Amygdala (tissue), 56 donors: ENCODE measurements around the gene BDKRB2.
A peak's percentile ranks its signal among the peaks of the same experiment; 100 is the strongest.

Source experiments
- DNase-seq, 56 donors: peaks; one replicate each; lab custom pipeline; 2025; lab: John Stamatoyannopoulos, UW

The BDKRB2 gene

GRCh38 chr14:96204151-96205058, at the start of gene BDKRB2:
BDKRB2 (plus strand) TSS chr14:96204839; CDS start chr14:96237108, 32,269 bp downstream.
- peak in 37 of 56 donors; percentile 6 to 72 (median 34) for DNase-seq

- DNase-seq: no peak
These were observed 49.7 kb upstream of the BDKRB2 start for GRCh38 chr14:96154900-96155299.

- no peak for DNase-seq
These were observed 47.6 kb upstream of the BDKRB2 start for GRCh38 chr14:96156804-96157760.

- DNase-seq: no peak
These were observed 45.9 kb upstream of the BDKRB2 start for GRCh38 chr14:96158735-96159134.

- no peak for DNase-seq
These were observed 44.3 kb upstream of the BDKRB2 start for GRCh38 chr14:96160076-96160912.

- no peak for DNase-seq
These were observed 43.7 kb upstream of the BDKRB2 start for GRCh38 chr14:96160913-96161310.

GRCh38 chr14:96161636-96162035, 43.0 kb upstream of the BDKRB2 start:
- DNase-seq: no peak

GRCh38 chr14:96162265-96162664, 42.4 kb upstream of the BDKRB2 start:
- DNase-seq: no peak

GRCh38 chr14:96162741-96163140, 41.9 kb upstream of the BDKRB2 start:
- no peak for DNase-seq

- no peak for DNase-seq
These were observed 39.7 kb upstream of the BDKRB2 start for GRCh38 chr14:96164861-96165490.

GRCh38 chr14:96165493-96166436, 38.9 kb upstream of the BDKRB2 start:
- DNase-seq: no peak

- no peak for DNase-seq
These were observed 38.0 kb upstream of the BDKRB2 start for GRCh38 chr14:96166461-96167223.

GRCh38 chr14:96167224-96168148, 37.2 kb upstream of the BDKRB2 start:
- no peak for DNase-seq

GRCh38 chr14:96168581-96168980, 36.1 kb upstream of the BDKRB2 start:
- DNase-seq: no peak

- no peak for DNase-seq
These were observed 33.6 kb upstream of the BDKRB2 start for GRCh38 chr14:96170961-96171592.
